ENCODE results near the gene COL4A2.

The COL4A2 gene

DNA sequence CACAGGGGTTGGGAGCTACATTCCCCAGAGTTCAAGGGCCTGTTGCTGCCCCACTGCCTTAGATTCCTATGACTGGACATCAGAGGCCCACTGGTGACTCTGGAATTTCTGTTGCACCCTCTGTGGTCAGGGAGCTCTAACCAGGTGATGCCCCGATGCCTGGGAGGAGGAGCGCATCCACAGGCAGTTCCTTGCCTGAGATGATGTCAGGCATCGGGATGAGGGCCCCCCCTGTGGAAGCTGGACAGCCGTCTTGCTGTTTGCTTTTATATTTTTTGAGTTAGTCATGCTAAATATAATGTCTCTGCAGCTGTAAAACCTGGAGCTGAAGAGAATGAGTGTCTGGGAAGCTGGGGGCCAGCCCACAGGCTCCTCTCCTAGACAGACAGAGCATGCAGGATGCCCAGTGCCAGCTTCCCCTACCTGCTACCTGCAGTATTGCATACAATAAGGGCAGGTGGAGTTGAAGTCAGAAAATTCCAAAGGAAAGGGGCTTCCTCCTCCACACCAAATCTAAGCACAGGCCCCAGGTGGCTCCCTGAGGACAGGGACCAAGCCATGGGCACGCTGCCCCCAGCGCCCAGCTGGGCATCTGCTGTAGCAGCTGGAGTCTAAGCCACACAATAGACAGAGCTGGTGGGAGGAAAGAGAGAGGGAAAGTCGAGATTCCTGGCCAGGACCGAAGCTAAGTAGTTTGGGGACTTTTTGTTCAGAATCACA lies 16.2 kb downstream of the COL4A2 start:
- no peak for DNase-seq

DNA sequence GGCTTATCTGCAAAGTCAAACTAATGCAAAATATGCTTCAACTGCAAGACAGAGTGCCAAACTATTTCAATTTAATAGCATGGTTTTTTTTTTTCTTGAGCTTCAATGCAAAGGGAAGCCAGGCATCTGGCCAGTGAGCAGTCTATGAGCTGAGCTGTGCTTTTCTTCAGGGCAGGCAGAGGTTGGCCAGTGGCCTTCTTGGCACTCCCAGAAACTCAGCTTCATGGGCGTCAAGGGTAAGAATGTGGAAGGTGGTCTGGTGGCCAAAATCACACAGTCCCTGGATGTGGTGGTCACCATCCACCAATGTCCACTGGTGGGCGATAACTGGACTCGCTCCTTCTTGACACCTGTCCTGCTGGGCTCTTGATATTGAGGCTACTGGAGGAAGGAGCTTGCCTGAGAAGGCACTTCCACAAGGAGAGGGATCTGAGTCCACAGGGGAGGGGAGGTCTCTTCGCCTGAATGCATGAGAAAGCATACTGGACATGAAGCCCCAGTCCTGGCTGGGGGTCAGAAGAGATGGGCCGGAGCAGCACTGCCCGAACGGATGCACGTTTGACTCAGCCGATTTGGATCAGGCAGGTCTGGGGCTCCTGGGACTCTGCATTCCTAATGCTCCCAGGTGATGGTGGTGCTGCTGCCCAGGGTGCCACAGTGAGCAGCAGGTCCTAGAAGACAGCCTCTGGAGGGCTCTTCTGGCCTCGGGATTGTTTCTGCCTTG lies 17.1 kb downstream of the COL4A2 start:
- no peak for DNase-seq

DNA sequence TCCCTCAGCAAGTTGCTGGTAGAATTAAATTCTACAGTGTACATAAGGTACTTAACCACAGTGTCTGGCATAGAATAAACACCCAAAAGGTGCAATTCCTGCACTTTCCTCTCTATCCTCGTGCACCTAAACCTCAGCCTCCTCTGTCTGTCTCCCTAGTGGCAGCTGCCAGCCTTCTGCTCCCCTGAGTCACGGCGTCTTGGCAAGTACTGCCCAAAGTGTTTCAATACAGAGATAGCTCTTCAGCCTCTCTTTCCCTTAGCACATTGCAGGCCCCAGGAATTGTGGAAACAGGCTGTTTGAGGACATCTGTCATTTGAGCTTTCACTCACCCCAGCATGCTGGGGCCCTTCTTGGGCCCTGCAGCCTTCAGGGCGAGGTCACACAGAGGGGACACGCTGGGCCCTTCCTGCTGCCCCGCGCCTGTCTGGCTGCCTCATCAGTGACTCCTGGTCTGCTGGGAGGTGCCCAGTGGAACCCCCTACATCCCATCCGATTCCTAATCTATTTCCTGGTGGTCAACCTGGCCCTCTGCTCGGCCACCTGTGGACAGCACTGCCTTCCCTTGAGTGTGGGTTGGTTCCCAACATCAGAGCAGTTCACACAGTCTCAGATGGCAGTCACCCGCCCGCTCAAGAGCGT lies 19.3 kb downstream of the COL4A2 start:
- DNase-seq, result peak; percentile 23

DNA sequence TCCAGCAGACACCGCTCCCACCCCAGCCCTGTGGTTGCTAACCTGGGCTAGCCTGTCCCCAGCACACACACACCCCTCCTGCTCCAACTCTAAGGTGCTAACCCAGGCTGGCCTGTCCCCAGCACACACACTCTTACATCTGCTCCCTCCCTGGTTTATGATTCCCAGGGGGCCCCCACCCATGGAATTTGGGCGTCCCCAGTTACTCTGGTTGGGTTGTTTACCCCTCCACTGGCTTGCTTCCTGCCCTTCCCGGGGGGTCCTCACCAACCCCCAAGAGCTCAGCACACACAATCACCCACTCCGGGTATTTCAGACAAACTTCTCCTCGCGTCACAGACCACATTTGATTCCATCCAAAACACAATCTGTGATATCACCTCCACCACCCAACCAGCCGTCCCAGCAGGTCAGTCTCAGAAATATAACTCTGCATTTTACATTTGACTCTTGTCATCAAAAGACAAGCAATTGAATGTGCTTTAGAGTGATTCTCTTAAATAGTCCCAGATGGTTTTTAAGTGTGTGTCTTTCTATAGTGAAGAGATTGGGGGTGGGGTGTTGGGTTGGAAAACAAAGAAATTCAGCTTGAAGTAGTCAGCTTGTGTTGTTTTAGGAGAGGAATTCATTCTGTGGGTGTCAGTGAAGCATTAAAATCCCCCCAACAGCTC lies 20.1 kb downstream of the COL4A2 start:
- peak; percentile 44 for DNase-seq

DNA sequence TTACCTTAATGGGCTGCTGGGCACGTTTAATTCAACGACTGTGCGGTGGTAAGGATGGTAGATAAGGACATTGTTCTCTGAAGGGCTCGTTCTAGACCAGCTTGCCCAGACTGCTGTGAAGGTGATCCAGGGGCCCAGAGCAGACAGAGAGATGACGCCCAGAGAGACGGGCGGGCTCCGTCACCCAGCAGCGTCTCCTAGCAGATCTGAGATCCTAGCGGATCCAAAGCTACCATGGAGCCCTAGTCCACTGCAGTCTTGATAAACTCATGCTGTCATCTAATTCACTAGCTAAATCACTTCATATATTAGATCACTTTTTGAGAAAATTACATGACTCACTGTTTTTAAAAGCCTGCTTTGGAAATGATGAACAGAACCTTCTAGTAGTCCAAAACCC lies 21.5 kb downstream of the COL4A2 start:
- DNase-seq, result no peak

DNA sequence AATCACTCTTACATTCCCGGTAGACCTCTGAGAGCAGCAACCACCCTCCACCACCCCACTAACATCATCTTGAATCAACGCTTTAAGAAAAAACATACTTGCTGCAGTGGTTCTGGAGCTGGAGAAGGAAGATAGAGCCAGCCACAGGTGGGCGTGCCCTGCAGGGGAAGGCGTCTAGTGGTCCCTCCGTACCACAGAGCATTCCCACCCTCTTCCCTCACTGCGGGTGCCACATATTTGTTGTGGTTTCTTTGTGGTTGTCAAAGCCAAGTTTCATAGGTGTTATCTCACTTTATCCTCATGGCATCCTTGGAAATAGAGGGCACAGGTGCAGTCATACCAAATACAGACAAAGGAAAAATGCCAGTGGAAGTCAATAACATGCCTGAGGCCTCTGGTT lies 22.2 kb downstream of the COL4A2 start:
- no peak for DNase-seq

DNA sequence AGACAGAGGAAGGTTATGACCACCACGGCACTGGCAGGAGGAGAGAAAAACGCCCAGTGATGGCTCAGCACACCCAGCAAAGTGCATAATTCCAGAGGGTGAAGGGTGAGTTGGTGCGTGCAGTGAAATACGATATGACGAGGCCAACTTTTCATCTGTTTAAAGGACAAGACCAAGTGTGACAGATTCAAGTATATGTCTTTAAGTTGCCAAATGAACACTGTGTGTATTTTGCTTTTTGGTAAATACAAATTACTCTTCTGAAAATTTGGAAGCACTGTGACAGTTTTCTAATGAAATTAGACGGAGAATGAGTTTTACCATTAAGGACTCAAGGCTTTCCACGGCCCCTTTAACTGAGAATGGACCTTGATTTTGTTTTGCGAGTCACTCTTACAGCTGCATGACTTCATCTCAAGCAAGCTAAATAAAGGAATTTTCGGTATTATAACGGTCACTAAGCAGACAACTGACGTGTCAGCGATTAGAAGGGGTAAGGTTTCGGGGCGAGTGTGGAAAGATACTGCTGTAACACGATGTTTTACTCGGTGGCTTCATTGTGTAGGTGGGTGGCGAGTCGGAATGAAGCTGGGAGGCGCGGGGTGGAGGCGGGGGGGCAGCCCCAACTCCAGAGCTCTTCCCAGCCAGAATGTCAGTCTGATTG lies 22.8 kb downstream of the COL4A2 start:
- no peak for DNase-seq

DNA sequence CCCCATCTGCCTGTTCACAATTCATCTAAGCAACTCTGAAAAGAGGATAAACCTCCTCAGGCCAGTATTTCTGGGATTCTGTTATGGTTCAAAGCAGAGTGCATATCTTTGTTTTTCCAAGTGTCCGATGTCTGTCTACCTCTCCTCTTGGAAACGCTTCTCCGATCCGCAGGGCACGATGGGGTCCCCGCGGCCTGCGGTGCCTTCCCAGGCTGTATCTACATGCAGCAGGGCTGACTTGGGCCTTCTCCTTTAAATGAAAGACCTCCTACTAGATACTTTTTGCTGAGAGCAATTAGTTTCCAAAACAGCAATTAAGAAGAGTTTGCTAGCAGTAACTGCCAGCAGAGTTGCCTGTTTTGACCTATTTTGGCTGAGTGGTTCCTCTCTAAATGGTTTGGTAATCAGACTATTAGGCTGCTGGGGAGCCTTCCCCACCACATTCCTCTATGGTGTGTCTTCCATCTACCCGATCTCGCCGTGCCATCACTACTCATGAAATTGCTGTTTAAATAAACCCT lies 23.5 kb downstream of the COL4A2 start:
- DNase-seq, result no peak

DNA sequence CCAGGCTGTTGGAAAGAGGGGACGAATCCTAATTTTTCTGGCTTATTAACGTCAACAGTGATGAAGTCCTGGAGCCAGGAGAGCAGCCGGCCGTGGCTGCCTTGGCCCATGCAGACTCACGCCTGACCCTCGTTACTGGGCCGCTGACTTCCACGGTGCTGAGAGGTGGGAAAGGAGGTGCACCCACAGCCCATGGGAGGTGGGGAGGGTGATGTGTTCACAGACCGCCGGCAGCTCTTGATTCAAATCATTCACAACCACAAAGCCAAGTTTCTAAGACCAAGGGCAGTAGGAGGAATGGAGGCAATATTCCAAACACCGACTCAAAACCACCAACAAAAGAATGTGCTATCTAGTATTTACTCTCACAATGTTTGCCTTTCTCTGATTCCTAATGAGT lies 24.3 kb downstream of the COL4A2 start:
- no peak for DNase-seq

DNA sequence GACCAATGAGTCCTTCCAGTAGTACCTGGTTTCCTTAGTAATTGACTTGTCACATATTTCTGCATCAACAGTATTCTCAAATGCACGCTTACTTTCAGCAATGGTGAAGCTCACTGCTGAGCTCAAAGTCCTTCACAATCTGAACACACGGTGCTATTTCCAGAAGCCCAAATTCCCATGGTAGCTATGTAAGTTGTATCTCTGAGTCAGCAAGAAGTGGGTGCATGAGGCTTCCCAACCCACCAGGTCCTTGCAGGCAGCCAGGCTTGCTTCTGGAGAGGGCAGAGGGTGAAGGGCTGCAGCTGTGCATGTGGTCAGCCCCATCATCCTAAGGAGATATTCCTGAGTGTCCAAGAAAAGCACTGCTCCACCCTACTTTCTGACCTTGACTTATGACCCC lies 25.7 kb downstream of the COL4A2 start:
- DNase-seq, result no peak

DNA sequence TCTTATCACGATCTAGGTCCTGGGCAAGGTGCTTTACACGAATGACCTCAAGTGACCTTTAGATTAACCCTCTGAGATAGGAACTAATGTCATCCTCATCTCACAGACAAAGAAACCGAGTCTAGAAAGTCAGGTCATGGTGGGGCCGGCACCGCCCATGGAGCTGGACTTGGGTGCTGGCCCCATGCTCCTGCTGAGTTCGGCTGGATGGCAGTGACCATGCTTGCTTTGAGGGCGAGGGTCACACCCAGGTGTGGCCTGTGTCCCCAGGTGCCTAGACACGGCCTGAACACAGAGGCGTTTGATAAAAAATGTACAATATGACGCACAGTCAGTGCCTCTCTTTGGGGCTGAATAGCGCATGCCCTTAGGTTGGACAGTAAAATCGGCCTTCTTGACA lies 26.8 kb downstream of the COL4A2 start:
- no peak for DNase-seq

DNA sequence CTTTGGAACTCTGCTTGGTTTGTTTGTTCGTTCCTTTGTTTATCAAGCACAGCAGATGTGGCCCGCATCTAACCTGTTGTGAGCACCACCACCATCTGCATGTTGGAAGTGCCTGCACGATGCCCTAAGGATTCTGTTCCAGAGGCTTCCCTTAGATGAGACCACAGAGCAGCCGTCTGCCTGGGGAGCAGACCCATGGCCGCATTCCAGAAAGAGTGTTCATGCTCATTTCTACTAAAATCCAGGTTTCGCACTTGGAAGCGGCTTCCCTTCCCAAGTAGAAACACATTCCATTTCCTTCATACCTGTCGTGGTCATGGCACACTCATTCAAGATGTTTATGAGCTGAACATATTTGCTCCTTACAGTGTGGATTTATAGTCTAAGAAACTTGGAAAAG lies 27.2 kb downstream of the COL4A2 start:
- DNase-seq, result no peak

DNA sequence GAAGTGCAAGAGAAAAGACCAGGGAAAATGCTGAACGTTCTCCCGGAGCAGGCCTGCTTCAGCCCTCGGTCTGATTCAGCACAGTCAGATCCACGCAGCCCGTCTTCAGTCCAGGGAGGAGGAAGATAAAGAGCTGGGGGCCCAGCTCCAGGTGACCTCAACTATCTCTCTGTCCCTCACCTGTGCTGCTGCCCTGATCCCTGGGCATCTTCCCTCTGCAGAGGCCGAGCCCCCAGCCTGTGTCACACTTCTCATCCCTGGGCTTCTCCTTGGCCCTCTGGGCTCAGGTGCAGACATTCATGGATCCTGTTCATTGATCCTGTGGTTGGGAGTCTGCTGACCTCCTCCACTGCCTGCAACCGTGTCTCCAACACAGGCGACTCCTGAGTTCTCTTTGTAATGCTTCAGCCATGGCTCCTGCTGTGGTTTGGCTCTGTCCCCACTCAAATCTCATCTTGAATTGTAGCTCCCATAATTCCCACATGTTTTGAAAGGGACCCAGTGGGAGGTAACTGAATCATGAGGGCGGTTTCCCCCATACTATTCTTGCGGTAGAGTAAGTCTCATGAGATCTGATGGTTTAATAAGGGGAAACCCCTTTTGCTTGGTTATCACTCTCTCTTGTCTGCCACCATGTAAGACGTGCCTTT lies 27.9 kb downstream of the COL4A2 start:
- DNase-seq, result no peak

DNA sequence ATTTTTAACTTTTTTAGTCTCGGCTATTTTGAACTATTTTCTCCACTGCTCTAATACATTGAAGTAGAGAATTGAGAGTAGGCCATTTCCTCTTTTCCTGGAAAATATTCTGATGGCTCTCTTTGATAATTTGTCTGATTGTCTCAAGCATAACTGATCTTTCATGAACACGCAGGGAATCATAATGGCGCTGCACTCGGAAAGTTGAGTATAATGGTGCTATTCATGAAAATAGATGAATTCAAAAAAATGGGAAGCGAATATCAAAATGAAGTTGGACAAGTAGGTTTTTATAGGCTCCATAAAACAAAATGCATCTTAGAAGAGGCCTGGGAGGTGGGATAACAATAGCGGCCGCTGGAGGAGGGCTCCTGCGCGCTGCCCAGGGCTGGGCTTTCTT lies 29.0 kb downstream of the COL4A2 start:
- no peak for DNase-seq

DNA sequence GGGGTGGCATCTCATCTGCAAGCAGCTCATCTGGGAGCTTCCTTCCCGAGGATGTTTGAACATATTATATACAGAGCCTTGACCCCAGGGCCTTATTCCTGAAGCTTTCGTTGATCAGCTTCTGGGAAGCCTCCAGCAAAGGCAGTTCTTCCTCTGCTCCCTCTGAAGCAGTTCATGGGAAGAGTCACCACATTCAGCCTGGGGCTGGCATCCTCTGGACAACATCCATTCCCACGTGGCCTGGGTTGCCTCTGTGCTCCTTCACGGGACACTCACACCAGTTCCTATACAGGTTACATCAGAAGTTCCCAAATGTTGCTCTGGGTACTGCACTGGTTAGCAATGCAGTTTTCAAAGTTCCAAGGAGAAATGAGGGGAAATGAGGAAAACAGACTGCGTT lies 29.6 kb downstream of the COL4A2 start:
- no peak for DNase-seq

DNA sequence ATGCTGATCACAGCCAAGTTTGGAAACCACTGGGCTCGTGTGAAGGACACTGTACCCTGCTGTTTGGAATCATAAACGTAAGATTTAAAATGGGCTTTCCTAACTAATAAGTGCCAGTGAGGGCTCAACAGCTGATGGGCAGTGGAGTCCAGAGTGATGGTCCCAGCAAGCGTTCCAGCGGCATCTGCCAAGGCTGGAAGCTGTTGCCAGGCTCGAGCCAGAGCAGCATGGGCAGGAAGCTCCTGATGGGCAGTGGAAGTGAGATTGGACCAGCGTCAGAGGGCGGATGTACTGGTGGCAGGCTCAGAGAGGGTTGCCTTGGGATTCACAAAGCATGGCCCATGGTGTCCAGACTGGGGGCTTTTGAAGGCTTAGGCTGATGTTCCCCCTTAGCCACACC lies 30.2 kb downstream of the COL4A2 start:
- no peak for DNase-seq

DNA sequence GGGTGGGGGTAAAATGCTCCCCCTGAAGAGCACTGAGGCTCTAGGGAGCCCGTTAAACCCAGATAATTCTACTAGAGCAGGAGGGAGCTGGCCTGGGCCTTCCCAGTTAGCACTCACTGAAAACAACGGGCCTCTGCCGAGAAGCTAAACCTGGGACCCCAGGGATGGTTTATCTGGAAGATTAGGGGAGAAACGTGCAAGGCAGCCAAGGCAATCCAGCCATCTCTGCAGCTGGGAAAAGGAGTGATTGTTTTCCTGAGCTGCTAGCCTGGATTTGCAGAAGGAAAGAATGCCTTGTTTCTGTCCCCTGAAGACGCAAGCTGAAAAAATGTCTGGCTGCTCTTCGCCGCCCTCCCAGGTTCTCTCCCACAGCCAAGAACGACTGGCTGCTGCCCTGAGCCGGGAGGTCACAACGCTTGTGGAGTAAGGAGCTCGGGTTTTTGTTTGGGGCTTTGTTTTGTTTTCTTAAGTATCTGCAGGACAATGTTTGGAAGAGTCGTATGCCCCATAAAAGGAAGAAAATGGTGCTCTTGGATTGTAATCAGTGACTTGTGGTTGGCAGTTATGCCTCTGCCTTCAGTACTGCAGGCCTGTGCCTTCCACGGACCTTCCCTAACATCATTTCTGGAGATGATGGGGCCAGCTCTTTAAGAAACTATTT lies 31.5 kb downstream of the COL4A2 start:
- DNase-seq, result no peak

DNA sequence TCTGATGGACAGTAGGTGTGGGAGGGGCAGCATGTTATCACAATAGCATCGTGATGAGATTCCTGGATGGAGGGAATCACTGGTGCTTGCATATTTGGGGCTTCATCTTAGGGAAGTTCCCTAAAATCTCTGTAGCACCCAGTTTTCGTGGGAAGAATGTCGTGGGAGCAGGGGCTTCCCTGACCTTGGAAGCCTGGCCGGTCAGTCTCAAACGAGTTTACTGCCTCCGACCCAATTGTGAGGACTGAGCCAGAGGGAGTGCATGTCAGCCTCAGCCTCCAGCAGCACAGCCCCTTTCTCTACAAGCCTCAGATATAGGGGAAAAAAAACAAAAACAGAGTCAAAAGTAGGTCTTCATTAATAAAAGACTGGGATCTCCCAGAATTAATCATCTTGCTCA lies 32.2 kb downstream of the COL4A2 start:
- no peak for DNase-seq

DNA sequence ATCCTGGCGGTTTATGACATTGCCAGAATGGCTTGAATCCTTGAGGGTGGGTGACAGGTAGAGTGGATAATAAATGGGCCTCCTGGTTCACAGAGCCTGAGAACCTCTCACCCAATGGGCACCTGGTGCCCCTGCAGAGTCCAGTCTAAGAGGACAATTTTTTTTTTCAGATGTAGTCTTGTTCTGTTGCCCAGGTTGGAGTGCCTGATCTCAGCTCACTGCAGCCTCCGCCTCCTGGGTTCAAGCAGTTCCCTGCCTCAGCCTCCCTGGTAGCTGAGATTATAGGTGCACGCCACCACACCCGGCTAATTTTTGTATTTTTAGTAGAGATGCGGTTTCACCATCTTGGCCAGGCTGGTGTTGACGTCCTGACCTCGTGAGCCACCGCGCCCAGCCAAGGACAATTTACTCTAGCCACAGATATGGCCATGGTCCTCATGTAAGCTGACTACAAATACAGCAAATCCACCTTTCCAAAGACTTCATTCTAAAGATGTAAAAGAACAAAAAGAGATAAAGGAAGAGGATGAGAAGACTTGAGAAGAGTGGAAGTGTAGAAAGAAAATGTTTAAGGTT lies 33.0 kb downstream of the COL4A2 start:
- DNase-seq, result no peak

DNA sequence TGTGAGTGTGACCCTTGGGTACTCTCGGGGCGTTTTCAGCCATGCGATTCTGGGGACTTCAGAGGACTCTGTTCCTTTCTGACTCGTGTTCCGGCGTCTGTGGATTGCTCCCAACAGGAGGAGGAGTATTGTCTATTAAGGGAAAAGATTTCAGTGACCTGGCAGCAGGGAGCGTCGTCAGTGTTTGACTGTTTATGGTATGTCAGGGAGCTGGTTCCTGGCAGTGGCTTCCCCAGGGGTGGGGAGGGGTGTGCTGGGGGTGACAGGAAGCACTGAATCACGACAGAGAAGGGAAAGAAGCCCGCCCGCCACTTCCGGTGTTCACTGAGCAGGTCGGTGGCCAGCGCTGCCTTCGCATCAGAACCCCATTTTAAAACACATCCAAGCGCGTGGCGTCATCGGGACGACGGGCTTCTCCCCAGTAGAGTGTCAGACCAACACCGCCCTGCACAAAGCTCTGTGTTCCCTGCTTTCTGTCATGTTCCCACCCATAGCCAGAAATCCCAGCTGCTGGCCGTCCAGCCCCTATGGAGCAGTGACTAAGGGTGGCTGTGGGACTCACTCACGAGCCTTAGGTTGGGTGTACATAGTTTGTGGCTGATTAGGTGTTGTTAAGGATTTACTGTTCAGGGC lies 33.8 kb downstream of the COL4A2 start:
- no peak for DNase-seq

All from NCI-H510A treated with DMSO at 0.1 percent for 48 hours (cell line).